Heart right ventricle (tissue), 16 donors: Measurements from ENCODE around the gene TRERF1. TPM values are rescaled to one million over a fixed set of nuclear protein-coding genes. Genes with fewer than 3 reads are reported as not detected.

Source experiments
- ATAC-seq, 8 donors: fragments of 200-7000 bp; cut with Tn5 transposase; one replicate each; pipeline ENCODE4 v1.9.1; 2020; ENCODE audit warnings: mild to moderate bottlenecking in 8 of 8, moderate library complexity in 8 of 8, moderate number of reproducible peaks in 1 of 8
- DNase-seq, 2 donors: peaks; one replicate each; pipeline ENCODE4 v3.0.0-alpha.2; 2020
- H3K27ac ChIP-seq, 10 donors: fragments of 200-600 bp; sonication (generic) in 2 of 10; one replicate each; pipeline versions ENCODE4 v1.5.0 to v1.8.0; 2020 to 2022; ENCODE audit warnings: mild to moderate bottlenecking in 3 of 10
- H3K27me3 ChIP-seq, 7 donors: fragments of 200-600 bp; one replicate each; pipeline ENCODE4 v1.8.0; 2021 to 2022; ENCODE audit warnings: mild to moderate bottlenecking in 2 of 7
- H3K36me3 ChIP-seq, 9 donors: fragments of 200-600 bp; sonication (generic) in 1 of 9; one replicate each; pipeline versions ENCODE4 v1.5.0 to v1.8.0; 2020 to 2022; ENCODE audit warnings: mild to moderate bottlenecking in 2 of 9
- H3K4me1 ChIP-seq, 9 donors: fragments of 200-600 bp; sonication (generic) in 1 of 9; one replicate each; pipeline versions ENCODE4 v1.5.0 to v1.8.0; 2020 to 2022; ENCODE audit warnings: mild to moderate bottlenecking in 4 of 9
- H3K4me3 ChIP-seq, 10 donors: fragments of 200-600 bp; sonication (generic) in 2 of 10; one replicate each; pipeline versions ENCODE4 v1.5.0 to v1.8.0; 2020 to 2022; ENCODE audit warnings: mild to moderate bottlenecking in 7 of 10, moderate library complexity in 2 of 10
- H3K9me3 ChIP-seq, 11 donors: fragments of 200-600 bp in 10 of 11; sonication (generic) in 2 of 11; one replicate each; pipeline versions ENCODE4 v1.5.0 to v1.8.0; 2013 to 2022; ENCODE audit warnings: mild to moderate bottlenecking in 2 of 11, control low read depth in 1 of 11, moderate library complexity in 1 of 11
- CTCF ChIP-seq, 9 donors: fragments of 200-600 bp; sonication (generic) in 2 of 9; IDR thresholded peaks; one replicate each; pipeline versions ENCODE4 v1.5.0 to v1.8.0; 2021 to 2022; ENCODE audit warnings: antibody characterized with exemption in 9 of 9, mild to moderate bottlenecking in 5 of 9, moderate library complexity in 1 of 9
- WGBS, 2 donors: extraction: QIAGEN DNeasy Blood & Tissue Kit; methylation state at CpG; one replicate each; pipeline ENCODE4 v1.1.7; 2013; ENCODE audit warnings: inconsistent platforms in 1 of 2; 5-methylcytosine and 5-hydroxymethylcytosine counted together
- intact Hi-C, 10 donors: fragments of 100-400 bp; cut with DNase I; formaldehyde crosslinking; loops; one replicate each; pipeline versions ENCODE4 v1.11.1 to v1.14.2; 2022
- polyA plus RNA-seq, 2 donors: library from polyadenylated mRNA; stranded (reverse); fragments of 200-250 nt; gene quantifications; one replicate each; pipeline ENCODE4 v1.2.3, GENCODE V29; 2013
- total RNA-seq, 10 donors: library from RNA; stranded (reverse); fragmentation: NEBNext Ultra II Directional in 3 of 10; extraction: Animal tissue kit (Norgen Biotek cat#: 25700) in 3 of 10; gene quantifications; one replicate each; pipeline versions ENCODE4 v1.2.1 to v1.2.4, GENCODE V29; 2021 to 2023
- donor health status: Arrhythmogenic right ventricular cardiomyopathy.
- donor health status: ischemic (EF 13 %, LVEDD 7.1; RV severe dilation, severe dysfunction).
- donor health status: healthy with polysubstance abuse.
- donor health status: DM: no; HTN: yes; CAD: no.
- donor health status: DM: no; HTN: no; CAD: no.
- donor health status: ischemic (EF 25% LVEDD 6.9; RV normal size, moderate dysfunction).
- donor health status: ischemic (EF 25% LVEDD 5.7; RV mildly dilated, moderate dysfunction).
- donor health status: healthy.
- donor health status: DM: yes; HTN: yes; CAD: no.
- donor health status: Ischemic cardiomyopathy.
- donor health status: ischemic (EF 35%, LVEDD 5.7; RV mildly dilated, moderate dysfunction).
- donor health status: nonischemic (EF 11% LVEDD 7.7; RV severe dilation, severe dysfunction).
- donor health status: DM: yes; HTN: yes; CAD: no.
- donor health status: PGD.
- donor health status: ischemic (EF 29% LVEDD 5.4; RV normal size, mild dysfunction).
- donor health status: nonischemic (EF 23%, LVEDD 6.1; RV moderate dilation, normal function).

Gene TRERF1
- total and polyA plus RNA-seq, 12 donors = 0.75 to 2.8 (median 1.6) TPM

- Histone ChIP-seq H3K9me3 (no peaks in the 10 kb centered on the region), H3K27me3 (no peaks in the 10 kb centered on the region), H3K4me1 (peaks cover 6 to 47% (median 16%) of the 10 kb centered on the region in 9 donors), H3K4me3 (no peak overlapping the region), H3K27ac (no peak overlapping the region), H3K36me3 (peaks cover 0 to 15% (median 0%) of the 10 kb centered on the region in 9 donors)
- no peak for ATAC-seq
- no peak for TF ChIP-seq CTCF (IDR thresholded peaks at IDR 0.05)
- DNase-seq = no peak
- WGBS, 2 donors = 78 to 80% methylated on average over 24 of the region's 24 CpGs
- intact Hi-C loops = loop anchor here in 9 of 10 donors (2.0 to 10.0 kb wide), 7 partner anchors 189 to 284 kb away; partner anchors contain the start of gene TRERF1 (in 5 of the 9)
Measured at GRCh38 chr6:42263165-42263728, 188.5 kb downstream of the TRERF1 start.

GRCh38 chr6:42260972-42261371 lies 190.8 kb downstream of the TRERF1 start:
- 36 to 43% methylated on average over 11 of the region's 11 CpGs for WGBS, 2 donors
- DNase-seq = peak in 1 of 2 donors; percentile 54
- Histone ChIP-seq H3K4me3 (peak overlapping the region in 1 of 10 donors; percentile 8), H3K36me3 (peaks cover 0 to 33% (median 0%) of the 10 kb centered on the region in 9 donors), H3K9me3 (no peaks in the 10 kb centered on the region), H3K4me1 (peaks cover 6 to 50% (median 16%) of the 10 kb centered on the region in 9 donors), H3K27ac (peak overlapping the region in 4 of 10 donors; percentile 19 to 46 (median 32)), H3K27me3 (no peaks in the 10 kb centered on the region)
- intact Hi-C loops = loop anchor here (1.0 to 10.0 kb wide), 7 partner anchors 191 to 286 kb away; partner anchors contain the start of gene TRERF1 (in 5 of the 10)
- ATAC-seq = peak; percentile 53 to 80 (median 70)
- peak in 8 of 9 donors; percentile 31 to 68 (median 61) for TF ChIP-seq CTCF (IDR thresholded peaks at IDR 0.05)

- peaks cover 6 to 50% (median 16%) of the 10 kb centered on the region in 9 donors for H3K4me1 ChIP-seq
- ATAC-seq (peak in 7 of 8 donors; percentile 40 to 69 (median 52)), DNase-seq (no peak)
- no peaks in the 10 kb centered on the region for H3K27me3 ChIP-seq
- 74 to 75% methylated on average over 7 of the region's 7 CpGs for WGBS, 2 donors
- H3K27ac ChIP-seq = peak overlapping the region in 7 of 10 donors; percentile 4 to 46 (median 42)
- intact Hi-C loops = loop anchor here in 9 of 10 donors (5.0 to 10.0 kb wide), 6 partner anchors 192 to 287 kb away; partner anchors contain the start of gene TRERF1 (in 5 of the 9)
- H3K4me3 ChIP-seq = peak overlapping the region in 1 of 10 donors; percentile 8
- H3K36me3 ChIP-seq = peaks cover 0 to 33% (median 0%) of the 10 kb centered on the region in 9 donors
- no peak for TF ChIP-seq CTCF (IDR thresholded peaks at IDR 0.05)
- no peaks in the 10 kb centered on the region for H3K9me3 ChIP-seq
Measured at GRCh38 chr6:42260396-42260888, 191.3 kb downstream of the TRERF1 start.

- peak overlapping the region in 7 of 10 donors; percentile 4 to 46 (median 42) for H3K27ac ChIP-seq
- WGBS, 2 donors = 63 to 68% methylated on average over 10 of the region's 10 CpGs
Measured at GRCh38 chr6:42259841-42260395, 191.8 kb downstream of the TRERF1 start.

More at GRCh38 chr6:42259841-42260395, 191.8 kb downstream of the TRERF1 start:
- peaks cover 0 to 37% (median 2%) of the 10 kb centered on the region in 9 donors for H3K36me3 ChIP-seq
- H3K4me3 ChIP-seq = no peak overlapping the region
- no peak for TF ChIP-seq CTCF (IDR thresholded peaks at IDR 0.05)
- intact Hi-C loops = loop anchor here in 9 of 10 donors (5.0 to 10.0 kb wide), 6 partner anchors 192 to 287 kb away; partner anchors contain the start of gene TRERF1 (in 5 of the 9)
- H3K27me3 ChIP-seq = no peaks in the 10 kb centered on the region
- ATAC-seq (peak in 2 of 8 donors; percentile 20 to 52), DNase-seq (no peak)
- H3K9me3 ChIP-seq = no peaks in the 10 kb centered on the region
- H3K4me1 ChIP-seq = peaks cover 6 to 49% (median 15%) of the 10 kb centered on the region in 9 donors
